NCI-H2171 (cell line): ENCODE measurements around the gene HSPG2.
"Not testable (repeated sequence)": the region's sequence is repeated elsewhere in the genome, so short reads cannot be mapped to it uniquely, and the experiment has no call there.

Source experiments
- DNase-seq: peaks from one replicate; lab custom pipeline; 2025; lab: John Stamatoyannopoulos, UW

Gene HSPG2

GRCh38 chr1:21823980-21824702 lies 113.0 kb downstream of the HSPG2 start:
- no peak for DNase-seq

GRCh38 chr1:21823206-21823979 lies 113.7 kb downstream of the HSPG2 start:
- DNase-seq = no peak

- DNase-seq = no peak
These were observed 114.8 kb downstream of the HSPG2 start for GRCh38 chr1:21822349-21822748.

- DNase-seq = no peak
These were observed 115.6 kb downstream of the HSPG2 start for GRCh38 chr1:21821385-21822019.

GRCh38 chr1:21820597-21821232 lies 116.4 kb downstream of the HSPG2 start:
- DNase-seq = no peak

- DNase-seq = no peak
These were observed 118.5 kb downstream of the HSPG2 start for GRCh38 chr1:21818656-21819055.

GRCh38 chr1:21816602-21817302 lies 120.4 kb downstream of the HSPG2 start:
- DNase-seq = no peak

GRCh38 chr1:21815724-21816321 lies 121.3 kb downstream of the HSPG2 start:
- no peak for DNase-seq

- no peak for DNase-seq
These were observed 122.0 kb downstream of the HSPG2 start for GRCh38 chr1:21814981-21815582.

GRCh38 chr1:21814241-21814918 lies 122.7 kb downstream of the HSPG2 start:
- DNase-seq = no peak

GRCh38 chr1:21813542-21813941 lies 123.6 kb downstream of the HSPG2 start:
- no peak for DNase-seq

- no peak for DNase-seq
These were observed 125.2 kb downstream of the HSPG2 start, which contains the start of gene LDLRAD2 for GRCh38 chr1:21811875-21812305. LDLRAD2 (plus strand) TSS chr1:21812265; CDS start chr1:21812452, 187 bp downstream.

- no peak for DNase-seq
These were observed 132.6 kb downstream of the HSPG2 start for GRCh38 chr1:21804536-21804935.

GRCh38 chr1:21801100-21801499 lies 136.0 kb downstream of the HSPG2 start:
- no peak for DNase-seq

- no peak for DNase-seq
These were observed 137.4 kb downstream of the HSPG2 start for GRCh38 chr1:21799730-21800129.

- no peak for DNase-seq
These were observed 142.0 kb downstream of the HSPG2 start for GRCh38 chr1:21795075-21795474.

GRCh38 chr1:21794656-21795055 lies 142.5 kb downstream of the HSPG2 start:
- no peak for DNase-seq

- DNase-seq = no peak
These were observed 144.0 kb downstream of the HSPG2 start for GRCh38 chr1:21793104-21793503.

- no peak for DNase-seq
These were observed 150.5 kb downstream of the HSPG2 start for GRCh38 chr1:21786640-21787039.

GRCh38 chr1:21785764-21786163 lies 151.3 kb downstream of the HSPG2 start:
- not testable (repeated sequence) for DNase-seq
